Esophagus muscularis mucosa (tissue), 4 donors: ENCODE results near the gene MPPED1.

Experiments
- EP300 ChIP-seq: sonication (generic); formaldehyde crosslinking; IDR thresholded peaks from one replicate; pipeline ENCODE4 v1.6.1; 2017; ENCODE audit warnings: antibody characterized with exemption
- POLR2AphosphoS5 ChIP-seq, 2 donors: sonication (generic); formaldehyde crosslinking; IDR thresholded peaks; one replicate each; pipeline ENCODE4 v1.6.1; 2017; ENCODE audit warnings: antibody characterized with exemption in 2 of 2
- TF ChIP-seq, protein P1 (sequence below), 3 experiments: fragments of 200-600 bp in 2 of 3; fragments of 450-650 bp in 1 of 3; sonication (generic) in 2 of 3; IDR thresholded peaks; one replicate each; pipeline ENCODE4 v1.5.1; 2017 to 2019; ENCODE audit warnings: antibody characterized with exemption in 3 of 3, mild to moderate bottlenecking in 2 of 3, moderate library complexity in 1 of 3

DNA sequence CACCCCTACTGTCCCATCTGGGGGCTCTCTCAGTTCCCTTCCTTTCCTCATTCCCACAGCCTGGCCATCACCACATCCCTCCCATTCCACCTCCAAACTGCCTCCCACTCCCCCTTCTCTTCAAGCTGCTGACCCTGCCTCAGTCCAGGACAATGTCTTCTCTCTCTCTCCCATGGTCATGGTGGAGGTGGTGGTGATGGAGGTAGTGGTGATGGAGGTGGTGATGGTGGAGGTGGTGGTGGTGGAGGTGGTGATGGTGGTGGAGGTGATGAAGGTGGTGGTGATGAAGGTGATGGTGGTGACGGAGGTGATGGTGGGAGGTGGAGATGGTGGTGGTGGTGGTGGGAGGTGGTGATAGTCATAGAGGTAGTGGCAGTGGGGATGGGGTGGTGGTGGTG is 87.0 kb downstream of the MPPED1 start:
- TF ChIP-seq, protein P1, sequence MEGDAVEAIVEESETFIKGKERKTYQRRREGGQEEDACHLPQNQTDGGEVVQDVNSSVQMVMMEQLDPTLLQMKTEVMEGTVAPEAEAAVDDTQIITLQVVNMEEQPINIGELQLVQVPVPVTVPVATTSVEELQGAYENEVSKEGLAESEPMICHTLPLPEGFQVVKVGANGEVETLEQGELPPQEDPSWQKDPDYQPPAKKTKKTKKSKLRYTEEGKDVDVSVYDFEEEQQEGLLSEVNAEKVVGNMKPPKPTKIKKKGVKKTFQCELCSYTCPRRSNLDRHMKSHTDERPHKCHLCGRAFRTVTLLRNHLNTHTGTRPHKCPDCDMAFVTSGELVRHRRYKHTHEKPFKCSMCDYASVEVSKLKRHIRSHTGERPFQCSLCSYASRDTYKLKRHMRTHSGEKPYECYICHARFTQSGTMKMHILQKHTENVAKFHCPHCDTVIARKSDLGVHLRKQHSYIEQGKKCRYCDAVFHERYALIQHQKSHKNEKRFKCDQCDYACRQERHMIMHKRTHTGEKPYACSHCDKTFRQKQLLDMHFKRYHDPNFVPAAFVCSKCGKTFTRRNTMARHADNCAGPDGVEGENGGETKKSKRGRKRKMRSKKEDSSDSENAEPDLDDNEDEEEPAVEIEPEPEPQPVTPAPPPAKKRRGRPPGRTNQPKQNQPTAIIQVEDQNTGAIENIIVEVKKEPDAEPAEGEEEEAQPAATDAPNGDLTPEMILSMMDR (IDR thresholded peaks at IDR 0.05): no peak
- TF ChIP-seq POLR2AphosphoS5 (IDR thresholded peaks at IDR 0.05) (no peak), EP300 (no peak)
